Mesendoderm (in vitro differentiated cells): ENCODE data around the gene CLIC2.
"Not testable (repeated sequence)": the region's sequence is repeated elsewhere in the genome, so short reads cannot be mapped to it uniquely, and the experiment has no call there.

ENCODE experiments used
- DNase-seq: peaks from one replicate; pipeline ENCODE4 v3.0.0; 2013
- H2AK5ac ChIP-seq: 2 replicates; pipeline ENCODE4 v1.6.1; 2013; ENCODE audit warnings: low read length, inconsistent platforms
- H2BK120ac ChIP-seq: 2 replicates; pipeline ENCODE4 v1.6.1; 2013; ENCODE audit warnings: low read depth, mild to moderate bottlenecking, low read length, moderate library complexity, mixed read lengths
- H2BK15ac ChIP-seq: replicated peaks from 2 replicates; pipeline ENCODE4 v1.6.1; 2013; ENCODE audit warnings: low read depth, mild to moderate bottlenecking, moderate library complexity
- H2BK5ac ChIP-seq: 2 replicates; pipeline ENCODE4 v1.6.1; 2013; ENCODE audit warnings: low read length, inconsistent platforms
- H3K18ac ChIP-seq: 2 replicates; pipeline ENCODE4 v1.6.1; 2013; ENCODE audit warnings: mild to moderate bottlenecking, low read length, mixed read lengths
- H3K23ac ChIP-seq: one replicate; pipeline ENCODE4 v1.6.1; 2013; ENCODE audit warnings: low read length
- H3K27ac ChIP-seq: 2 replicates; pipeline ENCODE4 v1.5.1; 2013; ENCODE audit warnings: low read depth, mild to moderate bottlenecking, inconsistent platforms, low read length, moderate library complexity
- H3K27me3 ChIP-seq: 2 replicates; pipeline ENCODE4 v1.6.1; 2013; ENCODE audit warnings: low read length, control low read depth, mild to moderate bottlenecking, inconsistent platforms; ENCODE audit not compliant: insufficient read depth, poor library complexity
- H3K36me3 ChIP-seq: 2 replicates; pipeline ENCODE4 v1.6.1; 2013; ENCODE audit warnings: low read length, inconsistent platforms; ENCODE audit not compliant: control insufficient read depth, insufficient read depth
- H3K4ac ChIP-seq: one replicate; pipeline ENCODE4 v1.6.1; 2013; ENCODE audit warnings: low read depth, mild to moderate bottlenecking, low read length, moderate library complexity
- H3K4me1 ChIP-seq: 2 replicates; pipeline ENCODE4 v1.6.1; 2013; ENCODE audit warnings: low read depth, low read length, inconsistent platforms; ENCODE audit not compliant: control insufficient read depth
- H3K4me2 ChIP-seq: 2 replicates; pipeline ENCODE4 v1.6.1; 2013; ENCODE audit warnings: low read length
- H3K4me3 ChIP-seq: 2 replicates; pipeline ENCODE4 v1.5.1; 2013; ENCODE audit warnings: mild to moderate bottlenecking, low read length
- H3K56ac ChIP-seq: one replicate; pipeline ENCODE4 v1.6.1; 2013; ENCODE audit warnings: low read length
- H3K79me1 ChIP-seq: 2 replicates; pipeline ENCODE4 v1.6.1; 2013; ENCODE audit warnings: low read length, inconsistent platforms
- H3K79me2 ChIP-seq: 2 replicates; pipeline ENCODE4 v1.6.1; 2013; ENCODE audit warnings: mild to moderate bottlenecking, low read length; ENCODE audit not compliant: control insufficient read depth, insufficient read depth
- H3K9ac ChIP-seq: 2 replicates; pipeline ENCODE4 v1.6.1; 2013; ENCODE audit warnings: low read length, inconsistent platforms
- H4K5ac ChIP-seq: one replicate; pipeline ENCODE4 v1.6.1; 2013; ENCODE audit warnings: low read length
- H4K8ac ChIP-seq: one replicate; pipeline ENCODE4 v1.6.1; 2013; ENCODE audit warnings: low read depth, mild to moderate bottlenecking, control low read depth, low read length, moderate library complexity
- whole genome bisulfite sequencing: extraction: QIAGEN DNeasy Blood & Tissue Kit; methylation state at CpG from one replicate; pipeline ENCODE4 v1.1.7; 2013; ENCODE audit warnings: low lambda C conversion rate, missing lambda C conversion rate; ENCODE audit not compliant: insufficient coverage; ENCODE audit errors: extremely low coverage; 5-methylcytosine and 5-hydroxymethylcytosine counted together

The CLIC2 gene

DNA sequence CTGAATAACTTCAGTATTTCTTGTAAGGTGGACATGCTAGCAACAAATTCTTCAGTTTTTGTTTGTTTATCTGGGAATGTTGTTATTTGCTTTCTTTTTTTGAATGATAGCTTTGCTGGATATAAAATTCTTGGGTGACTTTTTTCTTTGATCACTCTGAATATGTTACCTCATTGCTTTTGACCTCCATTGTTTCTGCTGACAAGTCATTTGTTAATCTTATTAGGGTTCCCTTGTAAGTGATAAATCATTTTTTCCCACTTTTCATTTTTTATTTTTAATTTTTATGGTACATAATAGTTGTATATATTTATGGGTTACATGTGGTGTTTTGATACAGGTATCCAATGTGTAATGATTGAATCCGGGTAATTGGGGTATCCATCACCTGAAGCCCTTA, 63.4 kb downstream of the CLIC2 start:
- Histone ChIP-seq H2BK5ac (no peak overlapping the region), H3K4me3 (no peak overlapping the region), H2AK5ac (no peak overlapping the region), H3K79me1 (no peaks in the 10 kb centered on the region), H3K18ac (no peak overlapping the region), H3K79me2 (no peaks in the 10 kb centered on the region), H2BK120ac (no peak overlapping the region), H3K36me3 (no peaks in the 10 kb centered on the region), H3K4ac (no peak overlapping the region), H3K27me3 (no peaks in the 10 kb centered on the region), H3K9ac (no peak overlapping the region), H4K5ac (no peak overlapping the region), H3K4me1 (no peaks in the 10 kb centered on the region), H3K56ac (no peak overlapping the region), H3K27ac (no peak overlapping the region), H3K4me2 (no peak overlapping the region), H2BK15ac (no peak overlapping the region), H3K23ac (no peak overlapping the region), H4K8ac (no peak overlapping the region)
- no peak for DNase-seq
- WGBS: no CpG with 5 or more reads among the region's 1 CpG

DNA sequence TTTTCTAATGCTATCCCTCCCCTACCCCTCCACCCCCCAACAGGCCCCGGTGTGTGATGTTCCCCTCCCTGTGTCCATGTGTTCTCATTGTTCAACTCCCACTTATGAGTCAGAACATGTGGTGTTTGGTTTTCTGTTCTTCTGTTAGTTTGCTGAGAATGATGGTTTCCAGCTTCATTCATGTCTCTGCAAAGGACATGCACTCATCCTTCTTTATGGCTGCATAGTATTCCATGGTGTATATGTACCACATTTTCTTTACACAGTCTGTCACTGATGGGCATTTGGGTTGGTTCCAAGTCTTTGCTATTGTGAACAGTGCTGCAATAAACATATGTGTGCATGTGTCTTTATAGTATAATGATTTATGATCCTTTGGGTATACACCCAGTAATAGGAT, 66.4 kb downstream of the CLIC2 start:
- not testable (repeated sequence) for H3K4me1 ChIP-seq, H3K36me3 ChIP-seq
- WGBS: no CpG with 5 or more reads among the region's 1 CpG

DNA sequence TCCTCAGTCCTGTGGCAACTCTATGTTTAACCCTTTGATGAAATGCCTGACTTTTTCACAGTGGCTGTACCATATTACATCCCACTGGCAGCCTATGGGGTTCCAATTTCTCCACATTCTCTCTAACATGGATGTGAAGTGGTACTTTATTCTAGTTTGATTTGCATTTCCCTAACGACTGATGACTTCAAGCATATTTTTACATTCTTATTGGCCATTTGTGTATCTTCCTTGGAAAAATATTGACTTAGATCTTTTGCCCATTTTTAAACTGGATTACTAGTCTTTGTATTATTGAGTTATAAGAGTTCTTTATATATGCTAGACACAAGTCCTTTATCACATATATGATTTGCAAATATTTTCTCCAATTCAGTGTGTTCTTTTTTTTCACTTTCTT, 68.0 kb downstream of the CLIC2 start:
- Histone ChIP-seq H4K8ac (no peak overlapping the region), H3K27me3 (no peaks in the 10 kb centered on the region), H3K79me2 (no peaks in the 10 kb centered on the region), H3K4ac (no peak overlapping the region), H4K5ac (no peak overlapping the region), H3K9ac (no peak overlapping the region), H3K56ac (no peak overlapping the region), H3K23ac (no peak overlapping the region), H2AK5ac (no peak overlapping the region), H2BK5ac (no peak overlapping the region), H2BK15ac (no peak overlapping the region), H3K4me3 (no peak overlapping the region), H3K4me2 (no peak overlapping the region), H2BK120ac (no peak overlapping the region), H3K36me3 (no peaks in the 10 kb centered on the region), H3K79me1 (no peaks in the 10 kb centered on the region), H3K18ac (no peak overlapping the region), H3K27ac (no peak overlapping the region), H3K4me1 (no peaks in the 10 kb centered on the region)
- WGBS: no CpG with 5 or more reads among the region's 1 CpG
- DNase-seq: no peak

More for the DNA sequence above, 66.4 kb downstream of the CLIC2 start:
- H3K4ac ChIP-seq, H3K18ac ChIP-seq, H2BK120ac ChIP-seq, H3K4me2 ChIP-seq, H4K8ac ChIP-seq, H4K5ac ChIP-seq, H3K56ac ChIP-seq, H3K79me1 ChIP-seq, H3K23ac ChIP-seq, H3K4me3 ChIP-seq, DNase-seq, H3K9ac ChIP-seq, H3K27me3 ChIP-seq, H2BK5ac ChIP-seq, H3K79me2 ChIP-seq, H3K27ac ChIP-seq, H2BK15ac ChIP-seq, H2AK5ac ChIP-seq: not testable (repeated sequence)

DNA sequence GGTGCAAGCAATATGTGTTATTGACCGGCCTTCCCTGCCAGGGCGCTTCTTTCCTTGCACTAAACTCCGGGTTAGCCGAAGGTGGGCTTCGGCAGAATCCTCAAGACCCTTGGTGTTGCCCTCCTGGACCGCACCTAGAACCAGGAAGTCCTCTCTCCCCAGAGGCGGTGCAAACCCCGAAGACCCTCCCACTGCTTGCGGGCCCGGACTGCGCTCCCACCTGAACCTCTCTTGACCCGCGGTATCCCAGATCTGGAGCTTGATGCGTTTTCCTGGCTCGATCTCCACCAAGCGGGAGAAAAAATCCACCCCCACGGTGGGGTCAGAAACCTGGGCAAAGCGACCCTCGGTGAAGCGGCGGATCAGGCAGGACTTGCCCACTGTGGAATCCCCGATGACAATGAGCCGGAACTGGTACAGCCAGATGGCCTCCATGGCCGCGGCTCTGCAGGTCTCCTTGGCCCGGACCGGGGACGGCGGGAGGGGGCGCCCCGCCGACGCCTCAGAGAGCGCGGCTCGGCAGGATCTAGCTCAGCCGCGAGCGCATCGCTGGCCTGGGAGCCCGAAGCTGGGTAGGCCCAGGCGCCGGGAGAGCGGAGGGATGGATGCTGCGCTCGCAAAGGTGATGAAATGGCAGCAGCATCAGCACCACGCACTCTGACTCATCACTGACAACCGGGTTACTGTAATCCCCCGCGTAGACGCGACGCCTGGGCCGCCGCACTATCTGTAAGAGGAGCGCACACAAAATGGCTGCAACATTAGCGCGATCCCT, 70.4 kb downstream of the CLIC2 start, which contains the start of gene RAB39B:
RAB39B (minus strand) TSS at position 638 of the 775 bp plus-strand sequence; CDS start at position 435, 203 bp downstream.
- Histone ChIP-seq H3K4me1 (no peaks in the 10 kb centered on the region), H3K56ac (peak within 1 kb of the TSS; percentile 60), H3K79me1 (no peaks in the 10 kb centered on the region), H3K27ac (no peak within 1 kb of the TSS), H3K79me2 (no peaks in the 10 kb centered on the region), H3K27me3 (no peaks in the 10 kb centered on the region), H3K18ac (peak within 1 kb of the TSS; percentile 47), H2BK5ac (no peak within 1 kb of the TSS), H3K4ac (no peak within 1 kb of the TSS), H3K4me3 (peak within 1 kb of the TSS; percentile 67), H4K5ac (no peak within 1 kb of the TSS), H2AK5ac (no peak within 1 kb of the TSS), H2BK120ac (no peak within 1 kb of the TSS), H2BK15ac (no peak within 1 kb of the TSS), H4K8ac (no peak within 1 kb of the TSS), H3K23ac (no peak within 1 kb of the TSS), H3K4me2 (peak within 1 kb of the TSS; percentile 34), H3K36me3 (no peaks in the 10 kb centered on the region), H3K9ac (peak within 1 kb of the TSS; percentile 61)
- DNase-seq: peak; percentile 87
- no CpG with 5 or more reads among the region's 58 CpGs for WGBS

DNA sequence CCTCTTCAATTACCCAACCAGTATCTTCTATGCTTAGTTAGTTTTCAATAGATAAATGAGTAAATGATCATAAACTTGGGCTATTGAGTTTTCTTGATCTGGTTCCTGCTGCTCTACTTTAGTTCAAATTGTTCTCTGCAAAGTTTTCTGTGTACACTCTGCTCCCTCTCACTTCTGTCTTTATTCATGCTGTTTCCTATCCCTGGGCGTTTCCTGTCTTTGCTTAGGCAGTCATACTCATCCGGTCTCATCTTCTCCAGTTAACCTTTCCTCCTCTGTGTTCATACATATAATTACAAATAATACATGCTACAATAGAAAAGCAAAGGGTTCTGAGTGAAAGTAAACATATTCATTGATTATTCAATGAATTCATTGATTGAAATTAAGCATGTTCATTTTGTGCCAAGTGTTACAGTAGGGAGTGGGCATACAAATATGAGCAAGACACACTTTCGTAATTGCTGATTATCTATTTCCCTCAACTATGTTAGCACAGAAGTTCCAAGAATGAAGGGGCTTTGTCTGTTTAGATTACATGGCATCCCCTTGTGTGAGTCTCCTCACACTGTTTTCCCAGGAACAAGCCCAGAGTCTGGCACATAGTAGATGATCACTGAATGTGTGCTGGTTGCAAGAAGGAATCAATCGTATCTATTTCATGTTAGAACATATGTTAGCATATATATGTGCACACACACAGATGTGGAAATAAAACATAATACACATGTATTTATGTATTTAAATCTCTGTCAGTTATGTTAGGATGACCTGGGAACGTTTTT, 71.3 kb downstream of the CLIC2 start:
- Histone ChIP-seq H3K4ac (no peak overlapping the region), H3K18ac (no peak overlapping the region), H4K8ac (no peak overlapping the region), H3K36me3 (no peaks in the 10 kb centered on the region), H3K79me1 (no peaks in the 10 kb centered on the region), H3K79me2 (no peaks in the 10 kb centered on the region), H3K27me3 (no peaks in the 10 kb centered on the region), H2AK5ac (no peak overlapping the region), H3K27ac (no peak overlapping the region), H3K23ac (no peak overlapping the region), H3K9ac (peak overlapping the region; percentile 61), H4K5ac (no peak overlapping the region), H3K4me2 (no peak overlapping the region), H2BK120ac (no peak overlapping the region), H3K4me3 (no peak overlapping the region), H3K4me1 (no peaks in the 10 kb centered on the region), H2BK5ac (no peak overlapping the region), H2BK15ac (no peak overlapping the region), H3K56ac (no peak overlapping the region)
- WGBS: no CpG with 5 or more reads among the region's 5 CpGs
- no peak for DNase-seq
